HFFc6 (cell line): ENCODE results near the gene HERPUD1. TPM values are rescaled to one million over a fixed set of nuclear protein-coding genes. Genes with fewer than 3 reads are reported as not detected.

Experiments used
- DNase-seq: peaks from one replicate; pipeline ENCODE4 v3.0.0-alpha.2; 2018
- H3K27ac Mint-ChIP-seq: 2 replicates; pipeline ENCODE4 v1.8.0; 2020; ENCODE audit warnings: mild to moderate bottlenecking, mixed read lengths
- H3K27me3 Mint-ChIP-seq: 2 replicates; pipeline ENCODE4 v1.8.0; 2021; ENCODE audit warnings: mild to moderate bottlenecking, moderate library complexity, mixed read lengths; ENCODE audit not compliant: insufficient read depth
- H3K36me3 Mint-ChIP-seq: 2 replicates; pipeline ENCODE4 v1.8.0; 2021; ENCODE audit warnings: low read depth, mixed read lengths
- H3K4me1 Mint-ChIP-seq: 2 replicates; pipeline ENCODE4 v1.8.0; 2020; ENCODE audit warnings: low read depth, mixed read lengths
- H3K4me3 Mint-ChIP-seq: 2 replicates; pipeline ENCODE4 v1.8.0; 2020; ENCODE audit warnings: mild to moderate bottlenecking, moderate library complexity, mixed read lengths
- H3K9me3 Mint-ChIP-seq: 2 replicates; pipeline ENCODE4 v1.8.0; 2020; ENCODE audit warnings: mild to moderate bottlenecking, mixed read lengths
- CTCF ChIP-seq: fragments of 200-600 bp; sonication (generic); IDR thresholded peaks from 2 replicates; pipeline ENCODE4 v1.5.0; 2021; ENCODE audit warnings: antibody characterized with exemption, mild to moderate bottlenecking
- total RNA-seq, 6 experiments: library from RNA; stranded (reverse); fragmentation: NEBNext Ultra II Directional; extraction: Animal tissue kit (Norgen Biotek cat#: 25700); gene quantifications; 2 replicates in 1 of 6; 3 replicates in 5 of 6; pipeline ENCODE4 v1.2.3, GENCODE V29; 2021

HERPUD1 gene
- total RNA-seq, 6 experiments from 2014 or later: 87.9 to 109 (median 96.9) TPM

DNA sequence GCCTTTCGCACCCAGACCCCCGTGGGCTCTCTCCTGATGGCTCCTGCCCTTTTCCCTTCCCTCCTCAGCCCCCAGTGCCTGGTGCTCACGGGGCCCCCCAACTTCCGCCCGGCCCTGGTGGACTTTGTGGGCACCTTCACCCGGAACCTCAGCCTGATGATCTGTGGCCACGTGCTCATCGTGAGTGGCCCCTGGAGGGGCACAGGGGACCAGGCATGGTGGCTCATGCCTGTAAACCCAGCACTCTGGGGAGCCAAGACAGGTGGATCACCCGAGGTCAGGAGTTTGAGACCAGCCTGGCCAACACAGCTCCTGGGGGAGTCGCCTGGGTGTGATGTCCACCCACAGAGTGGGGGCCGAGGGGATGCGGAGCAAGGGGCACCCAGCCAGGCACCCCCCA lies 45.6 kb upstream of the HERPUD1 start:
- H3K27ac Mint-ChIP-seq: no peak overlapping the region
- TF ChIP-seq CTCF: no peak
- H3K36me3 Mint-ChIP-seq: no peaks in the 10 kb centered on the region
- peaks cover 20% of the 10 kb centered on the region for H3K27me3 Mint-ChIP-seq
- no peak for DNase-seq
- no peaks in the 10 kb centered on the region for H3K9me3 Mint-ChIP-seq
- H3K4me3 Mint-ChIP-seq: no peak overlapping the region
- no peaks in the 10 kb centered on the region for H3K4me1 Mint-ChIP-seq

- Mint-ChIP-seq H3K27ac (no peak overlapping the region), H3K4me3 (no peak overlapping the region), H3K36me3 (no peaks in the 10 kb centered on the region), H3K27me3 (peaks cover 17% of the 10 kb centered on the region), H3K9me3 (no peaks in the 10 kb centered on the region), H3K4me1 (no peaks in the 10 kb centered on the region)
- no peak for DNase-seq
- no peak for TF ChIP-seq CTCF
Measured at GRCh38 chr16:56886826-56887225, 45.1 kb upstream of the HERPUD1 start.

DNA sequence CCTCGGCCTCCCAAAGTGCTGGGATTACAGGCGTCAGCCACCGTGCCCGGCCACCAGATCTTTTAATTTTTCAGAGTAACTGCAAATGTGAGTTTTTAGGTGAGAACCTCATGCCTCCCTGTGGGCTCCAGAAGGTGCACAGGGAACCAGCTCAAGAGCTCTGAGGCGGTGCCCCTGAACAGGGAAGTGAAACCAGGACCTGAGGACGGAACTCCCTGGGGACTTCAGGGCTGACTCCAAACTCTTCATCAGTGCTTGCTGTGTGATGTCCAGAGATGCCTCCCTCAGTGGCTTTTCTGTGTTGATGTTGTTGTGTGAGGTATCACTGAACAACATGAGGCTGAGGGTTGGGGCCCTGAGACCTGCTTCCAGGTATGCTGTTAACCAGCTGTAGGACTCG lies 43.1 kb upstream of the HERPUD1 start:
- DNase-seq: no peak
- TF ChIP-seq CTCF: no peak
- H3K4me3 Mint-ChIP-seq: no peak overlapping the region
- peaks cover 17% of the 10 kb centered on the region for H3K27me3 Mint-ChIP-seq
- H3K9me3 Mint-ChIP-seq: no peaks in the 10 kb centered on the region
- no peak overlapping the region for H3K27ac Mint-ChIP-seq
- H3K36me3 Mint-ChIP-seq: no peaks in the 10 kb centered on the region
- no peaks in the 10 kb centered on the region for H3K4me1 Mint-ChIP-seq

DNA sequence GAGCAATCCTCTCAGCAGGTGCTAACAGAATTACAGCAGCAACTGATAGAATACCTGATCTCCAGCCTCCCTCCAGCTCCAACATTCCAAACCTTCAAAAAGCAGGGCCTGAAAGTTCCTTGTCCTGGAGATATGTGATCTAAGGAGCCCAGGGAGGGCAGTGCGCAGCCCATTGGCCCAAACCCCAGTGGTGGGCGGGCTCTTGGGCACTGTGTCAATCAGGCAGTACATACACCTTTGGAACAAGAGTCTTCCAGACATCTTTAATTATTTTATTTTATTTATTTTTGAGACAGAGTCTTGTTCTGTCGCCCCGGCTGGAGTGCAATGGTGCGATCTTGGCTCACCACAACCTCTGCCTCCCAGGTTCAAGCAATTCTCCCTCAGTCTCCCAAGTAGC lies 42.7 kb upstream of the HERPUD1 start:
- no peak for TF ChIP-seq CTCF
- Mint-ChIP-seq H3K27ac (no peak overlapping the region), H3K4me1 (no peaks in the 10 kb centered on the region), H3K36me3 (no peaks in the 10 kb centered on the region), H3K4me3 (no peak overlapping the region), H3K27me3 (peaks cover 17% of the 10 kb centered on the region), H3K9me3 (no peaks in the 10 kb centered on the region)
- DNase-seq: no peak

DNA sequence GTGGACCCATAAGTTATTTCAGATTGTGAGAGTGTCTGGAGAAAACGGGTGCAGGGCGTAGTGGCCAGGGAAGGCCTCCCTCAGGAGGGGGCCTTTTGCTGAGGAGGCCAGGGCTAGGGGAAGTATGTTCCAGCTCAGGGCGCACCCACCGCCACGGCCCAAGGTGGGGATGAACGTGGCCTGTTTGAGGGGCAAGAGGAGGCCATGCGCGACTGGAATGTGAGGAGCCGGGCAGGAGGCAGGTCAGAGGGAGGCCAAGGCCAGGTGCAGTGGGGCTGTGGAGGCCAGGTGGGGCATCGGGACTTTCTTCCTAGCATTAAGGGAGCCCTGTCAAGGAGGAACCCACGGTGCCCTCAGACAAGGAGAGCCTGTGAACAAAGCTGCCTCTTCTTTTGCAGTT lies 40.3 kb upstream of the HERPUD1 start:
- no peak for DNase-seq
- Mint-ChIP-seq H3K27ac (no peak overlapping the region), H3K9me3 (no peaks in the 10 kb centered on the region), H3K4me3 (no peak overlapping the region), H3K36me3 (no peaks in the 10 kb centered on the region), H3K4me1 (no peaks in the 10 kb centered on the region), H3K27me3 (peaks cover 13% of the 10 kb centered on the region)
- TF ChIP-seq CTCF: no peak

DNA sequence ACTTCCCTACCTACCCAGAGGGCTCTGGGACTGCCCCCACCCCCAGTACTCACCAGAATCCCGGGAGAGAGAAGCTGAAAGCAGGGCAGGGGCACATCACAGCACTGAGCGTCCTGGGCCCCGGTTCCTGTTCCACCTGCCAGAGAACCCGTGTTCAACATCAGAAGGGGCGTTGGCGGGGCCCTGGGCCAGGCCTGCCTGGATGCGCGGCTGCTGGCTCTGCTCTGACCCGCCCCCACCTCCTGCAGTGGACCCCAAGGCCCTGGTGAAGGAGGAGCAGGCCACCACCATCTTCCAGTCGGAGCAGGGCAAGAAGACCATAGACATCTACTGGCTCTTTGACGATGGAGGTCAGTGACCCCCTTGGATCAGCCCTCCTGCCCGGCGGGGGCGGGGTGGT lies 39.2 kb upstream of the HERPUD1 start:
- Mint-ChIP-seq H3K4me1 (no peaks in the 10 kb centered on the region), H3K36me3 (no peaks in the 10 kb centered on the region), H3K9me3 (no peaks in the 10 kb centered on the region), H3K27ac (no peak overlapping the region), H3K4me3 (no peak overlapping the region), H3K27me3 (peaks cover 17% of the 10 kb centered on the region)
- DNase-seq: no peak
- no peak for TF ChIP-seq CTCF
